ENCODE data around the gene RSKR. TPM values are rescaled to one million over a fixed set of nuclear protein-coding genes. Genes with fewer than 3 reads are reported as not detected.

RSKR gene
- total RNA-seq, 1 experiment from 2014 or later = 17.2 TPM

GRCh38 chr17:28648698-28649097 lies 34.7 kb upstream of the RSKR start:
- Histone ChIP-seq H3K4me1 (ENCODE audit: control insufficient read depth, insufficient read depth, low read length) (peaks cover 20% of the 10 kb centered on the region), H3K27ac (ENCODE audit: low read length) (no peak overlapping the region), H3K36me3 (ENCODE audit: control insufficient read depth, insufficient read depth, low read length) (peaks cover 6% of the 10 kb centered on the region), H3K9me3 (ENCODE audit: control insufficient read depth, insufficient read depth, low read depth, low read length) (no peaks in the 10 kb centered on the region), H3K4me3 (ENCODE audit: low read depth in 2 of 2, low read length in 2 of 2) (no peak overlapping the region), H3K27me3 (ENCODE audit: control insufficient read depth, insufficient read depth, low read length) (no peaks in the 10 kb centered on the region)
- TSS peak; percentile 31 for BruUV-seq (replicated peaks)
- no peak for DNase-seq (ENCODE audit: low read depth, low spot score)
- CTCF ChIA-PET = no interaction called here
- in situ Hi-C loops (cut with HindIII; ENCODE audit: low pct_unique_long_range_greater_than_20kb, low sequenced_read_pairs) (no loop called here), intact Hi-C loops (cut with micrococcal nuclease; ENCODE audit: unreplicated experiment) (no loop called here)
- POLR2A ChIA-PET = no interaction called here
- TF ChIP-seq, protein P1, sequence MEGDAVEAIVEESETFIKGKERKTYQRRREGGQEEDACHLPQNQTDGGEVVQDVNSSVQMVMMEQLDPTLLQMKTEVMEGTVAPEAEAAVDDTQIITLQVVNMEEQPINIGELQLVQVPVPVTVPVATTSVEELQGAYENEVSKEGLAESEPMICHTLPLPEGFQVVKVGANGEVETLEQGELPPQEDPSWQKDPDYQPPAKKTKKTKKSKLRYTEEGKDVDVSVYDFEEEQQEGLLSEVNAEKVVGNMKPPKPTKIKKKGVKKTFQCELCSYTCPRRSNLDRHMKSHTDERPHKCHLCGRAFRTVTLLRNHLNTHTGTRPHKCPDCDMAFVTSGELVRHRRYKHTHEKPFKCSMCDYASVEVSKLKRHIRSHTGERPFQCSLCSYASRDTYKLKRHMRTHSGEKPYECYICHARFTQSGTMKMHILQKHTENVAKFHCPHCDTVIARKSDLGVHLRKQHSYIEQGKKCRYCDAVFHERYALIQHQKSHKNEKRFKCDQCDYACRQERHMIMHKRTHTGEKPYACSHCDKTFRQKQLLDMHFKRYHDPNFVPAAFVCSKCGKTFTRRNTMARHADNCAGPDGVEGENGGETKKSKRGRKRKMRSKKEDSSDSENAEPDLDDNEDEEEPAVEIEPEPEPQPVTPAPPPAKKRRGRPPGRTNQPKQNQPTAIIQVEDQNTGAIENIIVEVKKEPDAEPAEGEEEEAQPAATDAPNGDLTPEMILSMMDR (IDR thresholded peaks at IDR 0.05) = no peak
- TF ChIP-seq REST (IDR thresholded peaks at IDR 0.05; ENCODE audit: insufficient read depth in 1 of 2, low read depth in 2 of 2, low read length in 1 of 2) (no peak), TCF7L2 (IDR thresholded peaks at IDR 0.05; ENCODE audit: low read depth, low read length) (no peak), POLR2AphosphoS5 (IDR thresholded peaks at IDR 0.05; ENCODE audit: low read depth, low read length) (no peak)
- ATAC-seq = no peak

- Histone ChIP-seq H3K4me1 (ENCODE audit: control insufficient read depth, insufficient read depth, low read length) (peaks cover 28% of the 10 kb centered on the region), H3K4me3 (ENCODE audit: low read depth in 2 of 2, low read length in 2 of 2) (peak overlapping the region in 1 of 2 experiments; percentile 76; a peak in 1 of 4 replicates), H3K36me3 (ENCODE audit: control insufficient read depth, insufficient read depth, low read length) (peaks cover 24% of the 10 kb centered on the region), H3K9me3 (ENCODE audit: control insufficient read depth, insufficient read depth, low read depth, low read length) (no peaks in the 10 kb centered on the region), H3K27ac (ENCODE audit: low read length) (peak overlapping the region; percentile 96), H3K27me3 (ENCODE audit: control insufficient read depth, insufficient read depth, low read length) (no peaks in the 10 kb centered on the region)
- in situ Hi-C loops (cut with HindIII; ENCODE audit: low pct_unique_long_range_greater_than_20kb, low sequenced_read_pairs) (no loop called here), intact Hi-C loops (cut with micrococcal nuclease; ENCODE audit: unreplicated experiment) (no loop called here)
- TF ChIP-seq POLR2AphosphoS5 (IDR thresholded peaks at IDR 0.05; ENCODE audit: low read depth, low read length) = no peak
- CTCF ChIA-PET = interaction anchor here (0.7 to 1.0 kb wide), 2 partner anchors 81 to 97 kb away, joined by 10 to 11 read pairs; no protein-coding TSS in a partner anchor
- ATAC-seq = no peak
- no peak for DNase-seq (ENCODE audit: low read depth, low spot score)
- POLR2A ChIA-PET = no interaction called here
- no TSS peak for BruUV-seq (replicated peaks)
Observed at GRCh38 chr17:28646039-28646754, 32.2 kb upstream of the RSKR start.

DNA sequence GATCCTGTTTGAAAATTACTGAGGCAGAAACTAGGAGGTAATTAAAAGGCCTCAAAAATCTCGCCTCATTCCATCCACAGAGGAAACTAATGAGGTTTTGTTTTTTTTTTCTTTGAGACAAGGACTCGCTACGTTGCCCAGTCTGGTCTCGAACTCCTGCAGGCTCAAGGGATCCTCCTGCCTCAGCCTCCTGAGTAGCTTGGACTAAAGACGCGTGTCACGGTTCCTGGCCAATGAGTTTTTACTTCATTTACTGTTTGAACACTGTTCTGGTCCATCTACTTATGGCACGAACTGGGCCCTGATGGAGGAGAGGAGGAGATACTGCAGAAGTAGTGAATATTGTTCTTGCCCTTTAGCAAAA lies 31.6 kb upstream of the RSKR start:
- no peaks in the 10 kb centered on the region for H3K27me3 ChIP-seq (ENCODE audit: control insufficient read depth, insufficient read depth, low read length)
- DNase-seq (ENCODE audit: low read depth, low spot score) (no peak), ATAC-seq (peak; percentile 4)
- ChIA-PET POLR2A (interaction anchor here (0.9 to 1.2 kb wide), 2 partner anchors 16 to 74 kb away, joined by 4 to 6 read pairs; partner anchors contain the start of genes RPL23A, SDF2 and SUPT6H), CTCF (interaction anchor here (0.7 kb wide), 1 partner anchor 98 kb away, joined by 11 read pairs; no protein-coding TSS in a partner anchor)
- H3K4me3 ChIP-seq (ENCODE audit: low read depth in 2 of 2, low read length in 2 of 2) = peak overlapping the region; percentile 76 to 90
- intact Hi-C loops (cut with micrococcal nuclease; ENCODE audit: unreplicated experiment) (no loop called here), in situ Hi-C loops (cut with HindIII; ENCODE audit: low pct_unique_long_range_greater_than_20kb, low sequenced_read_pairs) (no loop called here)
- H3K4me1 ChIP-seq (ENCODE audit: control insufficient read depth, insufficient read depth, low read length) = peaks cover 28% of the 10 kb centered on the region
- TSS peak; percentile 98 for BruUV-seq (replicated peaks)
- peak overlapping the region; percentile 96 for H3K27ac ChIP-seq (ENCODE audit: low read length)
- no peak for TF ChIP-seq SIN3A (IDR thresholded peaks at IDR 0.05; ENCODE audit: borderline replicate concordance, insufficient read depth, low read depth, low read length)
- peaks cover 31% of the 10 kb centered on the region for H3K36me3 ChIP-seq (ENCODE audit: control insufficient read depth, insufficient read depth, low read length)
- H3K9me3 ChIP-seq (ENCODE audit: control insufficient read depth, insufficient read depth, low read depth, low read length) = no peaks in the 10 kb centered on the region
